GM12872 (cell line): ENCODE measurements around the gene SLC4A4.

Source experiments
- TF ChIP-seq, protein P1 (sequence below): IDR thresholded peaks from 3 replicates; pipeline ENCODE4 v1.5.1; 2011; ENCODE audit warnings: low read depth, mild to moderate bottlenecking, low read length, moderate library complexity; ENCODE audit not compliant: insufficient read depth

Gene SLC4A4

DNA sequence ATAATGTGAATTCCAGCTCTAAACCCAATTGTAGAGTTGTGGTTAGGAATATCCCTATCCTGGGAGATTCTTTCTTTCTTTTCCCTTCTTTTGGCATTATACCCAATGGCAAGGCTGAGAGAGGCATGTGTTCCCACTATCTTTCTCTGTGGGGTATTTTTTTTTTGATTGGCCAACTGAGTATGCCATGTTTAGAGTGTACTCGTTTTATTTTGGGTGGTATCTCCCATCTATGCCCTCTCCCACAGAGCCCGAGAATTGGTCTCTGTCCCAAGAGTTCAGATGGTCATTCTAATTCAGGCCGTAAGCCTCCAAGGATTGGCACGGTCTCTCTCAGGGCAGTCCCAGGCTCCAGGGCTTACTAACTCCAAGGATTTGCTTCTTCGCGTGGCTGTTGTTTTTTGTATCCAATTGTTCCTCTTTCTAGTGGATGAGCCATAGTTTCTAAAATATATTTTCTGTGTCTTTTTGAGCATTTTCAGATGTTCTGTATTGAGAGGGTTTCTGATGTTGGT, 198.8 kb downstream of the SLC4A4 start:
- TF ChIP-seq, protein P1, sequence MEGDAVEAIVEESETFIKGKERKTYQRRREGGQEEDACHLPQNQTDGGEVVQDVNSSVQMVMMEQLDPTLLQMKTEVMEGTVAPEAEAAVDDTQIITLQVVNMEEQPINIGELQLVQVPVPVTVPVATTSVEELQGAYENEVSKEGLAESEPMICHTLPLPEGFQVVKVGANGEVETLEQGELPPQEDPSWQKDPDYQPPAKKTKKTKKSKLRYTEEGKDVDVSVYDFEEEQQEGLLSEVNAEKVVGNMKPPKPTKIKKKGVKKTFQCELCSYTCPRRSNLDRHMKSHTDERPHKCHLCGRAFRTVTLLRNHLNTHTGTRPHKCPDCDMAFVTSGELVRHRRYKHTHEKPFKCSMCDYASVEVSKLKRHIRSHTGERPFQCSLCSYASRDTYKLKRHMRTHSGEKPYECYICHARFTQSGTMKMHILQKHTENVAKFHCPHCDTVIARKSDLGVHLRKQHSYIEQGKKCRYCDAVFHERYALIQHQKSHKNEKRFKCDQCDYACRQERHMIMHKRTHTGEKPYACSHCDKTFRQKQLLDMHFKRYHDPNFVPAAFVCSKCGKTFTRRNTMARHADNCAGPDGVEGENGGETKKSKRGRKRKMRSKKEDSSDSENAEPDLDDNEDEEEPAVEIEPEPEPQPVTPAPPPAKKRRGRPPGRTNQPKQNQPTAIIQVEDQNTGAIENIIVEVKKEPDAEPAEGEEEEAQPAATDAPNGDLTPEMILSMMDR = no peak

DNA sequence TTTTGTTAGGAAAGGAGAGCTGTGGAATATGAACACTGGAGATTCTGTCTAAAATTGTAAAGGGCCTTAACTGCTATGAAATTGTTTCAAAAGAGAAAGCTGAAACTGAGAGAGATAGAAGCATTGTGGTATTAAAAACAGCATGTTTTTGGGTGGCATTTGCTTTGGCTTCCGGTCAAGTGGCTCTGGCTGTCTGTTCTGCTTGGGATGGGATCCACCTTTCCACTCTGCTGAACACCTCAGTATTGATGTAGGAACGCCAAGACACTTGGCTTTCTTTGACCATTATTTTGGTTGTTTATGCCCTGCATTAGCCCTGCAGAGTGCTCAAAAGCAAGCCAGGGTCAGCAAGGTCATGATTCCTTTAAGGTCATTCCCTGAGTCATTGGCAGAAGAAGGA, 199.7 kb downstream of the SLC4A4 start:
- TF ChIP-seq, protein P1 = no peak

DNA sequence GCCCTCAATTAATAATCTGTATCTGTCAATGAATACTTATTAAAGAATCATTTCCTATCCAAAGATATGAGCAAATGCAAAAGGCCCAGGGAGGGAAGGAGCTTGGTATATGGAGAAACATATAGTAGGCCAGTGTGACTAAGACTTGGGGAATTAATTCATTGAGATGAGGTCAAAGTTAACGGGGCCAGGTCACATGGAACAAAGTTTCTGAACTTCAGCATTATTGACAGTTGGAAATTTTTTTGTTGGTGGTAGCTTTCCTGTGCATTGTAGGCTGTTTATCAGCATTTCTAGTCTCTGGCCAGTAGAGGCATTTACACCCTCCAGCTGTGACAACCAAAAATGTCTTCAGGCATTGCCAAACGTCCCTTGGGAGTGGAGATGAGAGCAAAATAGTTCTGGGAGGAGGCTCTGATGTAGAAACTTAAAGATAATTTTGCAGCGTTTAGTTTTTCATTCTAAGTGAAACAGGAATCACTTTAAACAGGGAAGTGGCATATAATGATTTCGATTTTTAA, 202.0 kb downstream of the SLC4A4 start:
- TF ChIP-seq, protein P1 = peak; percentile 54

DNA sequence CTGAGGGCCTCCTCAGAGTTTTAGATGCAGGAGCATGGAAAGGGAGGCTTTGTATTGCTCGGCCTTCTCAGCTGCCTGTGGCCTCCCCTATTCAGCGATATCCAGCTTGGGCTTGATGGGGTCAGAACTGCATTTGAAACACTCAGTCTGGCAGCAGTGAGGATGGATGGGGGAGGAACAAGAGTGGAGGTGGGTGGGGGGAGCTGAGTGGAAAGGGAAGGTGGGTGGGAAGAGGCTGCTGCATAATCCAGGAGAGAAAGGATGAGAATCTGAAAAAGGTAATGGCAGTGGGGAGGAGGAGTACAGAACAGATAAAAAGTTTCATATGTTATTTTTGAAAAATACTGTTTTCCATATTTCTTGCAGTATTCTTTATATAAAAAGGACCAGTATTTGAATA, 202.7 kb downstream of the SLC4A4 start:
- TF ChIP-seq, protein P1 = no peak

DNA sequence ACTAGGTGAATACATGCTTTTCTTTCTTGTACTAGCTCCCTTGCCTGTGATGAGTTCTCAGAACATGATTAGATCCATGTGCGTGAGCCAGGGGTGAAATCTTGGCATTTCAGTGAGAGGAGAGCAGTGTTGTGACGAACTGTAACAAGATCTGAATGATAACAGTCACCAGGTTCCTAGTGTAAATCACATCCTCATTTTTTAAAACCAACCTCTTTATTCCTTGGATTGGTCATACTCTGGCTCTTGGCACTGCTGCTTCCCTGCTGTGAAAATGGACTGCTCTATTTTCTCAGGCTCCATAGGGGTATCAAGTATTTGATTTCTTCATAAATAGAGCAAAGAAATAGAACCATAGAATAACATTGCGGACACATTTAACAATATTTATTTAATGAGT, 206.3 kb downstream of the SLC4A4 start:
- TF ChIP-seq, protein P1 = no peak

DNA sequence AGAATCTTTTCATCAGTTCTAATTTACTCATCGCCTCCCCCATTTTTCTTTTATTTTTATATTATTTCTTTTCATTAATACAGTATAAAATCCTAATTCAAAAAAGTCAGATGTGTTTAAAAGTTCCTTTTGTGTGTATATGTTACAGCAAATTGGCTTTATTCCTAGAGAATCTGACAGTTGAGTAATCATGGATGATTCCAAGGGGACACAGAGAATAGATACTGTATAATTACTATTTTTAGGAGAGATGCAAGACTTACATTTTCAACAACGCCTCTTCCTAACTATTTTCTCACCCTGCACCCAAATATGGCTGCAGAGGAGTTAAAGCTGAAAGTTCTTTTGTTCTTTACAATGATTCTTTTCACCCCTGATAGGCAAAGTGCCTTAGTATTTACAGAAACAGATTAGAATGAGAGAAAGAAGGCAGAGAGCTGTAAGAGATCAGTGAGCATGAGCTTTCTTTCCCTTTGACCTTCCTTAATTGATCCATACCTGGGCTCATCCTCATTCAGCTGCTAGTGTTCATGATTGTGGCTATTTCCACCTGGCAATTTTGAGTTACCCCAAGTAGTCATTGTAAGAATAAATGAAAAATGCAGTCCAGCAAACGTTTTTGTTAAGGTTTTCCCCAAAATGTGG, 210.8 kb downstream of the SLC4A4 start:
- TF ChIP-seq, protein P1 = no peak

DNA sequence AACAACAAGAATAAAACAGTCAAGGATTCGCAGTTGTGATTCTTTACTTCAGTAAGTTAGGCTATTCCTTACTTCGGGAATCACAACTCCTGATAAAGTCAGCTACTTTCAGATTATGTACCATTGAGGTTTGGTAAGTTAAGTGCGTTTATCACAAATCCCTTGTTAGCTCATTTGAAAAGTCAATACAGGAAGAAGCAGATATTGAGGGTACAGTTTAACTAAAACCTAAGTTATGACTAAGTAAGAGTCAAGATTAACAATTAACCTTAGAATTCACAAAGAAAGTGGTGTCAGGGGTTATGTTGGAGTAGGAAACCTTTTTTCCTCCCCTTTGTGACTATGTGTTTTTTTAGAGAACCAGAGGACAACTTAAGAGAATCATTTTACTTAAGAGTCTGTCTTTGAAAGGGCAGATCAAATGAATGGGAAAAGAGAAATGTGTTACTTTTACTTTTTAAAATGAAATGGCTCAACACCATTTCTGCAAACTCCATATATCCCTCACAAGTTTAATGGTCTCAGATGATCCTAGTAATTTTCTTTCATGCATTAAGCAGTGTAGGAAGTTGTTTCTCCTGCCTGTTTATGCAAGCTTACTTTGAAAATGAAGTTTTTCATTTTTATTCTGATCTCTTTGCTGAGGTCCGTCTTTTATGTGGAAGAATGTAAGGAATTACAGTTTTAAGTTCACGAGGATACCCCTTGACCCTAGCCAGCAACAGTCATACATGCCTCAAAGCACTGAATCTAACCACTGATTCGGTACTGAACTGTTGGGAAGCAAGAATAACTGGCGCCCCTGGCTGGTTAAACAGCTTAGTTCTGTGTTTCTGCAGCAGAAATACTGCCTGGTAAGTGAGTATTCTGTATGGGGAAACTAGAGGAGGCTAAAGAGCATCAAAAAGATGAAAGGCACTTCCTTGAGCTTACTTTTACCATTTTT, 211.7 kb downstream of the SLC4A4 start:
- TF ChIP-seq, protein P1 = no peak
